ENCODE results near the gene KANSL1. TPM values are rescaled to one million over a fixed set of nuclear protein-coding genes. Genes with fewer than 3 reads are reported as not detected.
A peak's percentile ranks its signal among the peaks of the same experiment; 100 is the strongest.

KANSL1 gene
- total and polyA plus RNA-seq, 2 of the 4 experiments (the other 2 are of a cell fraction) = 19.1 to 49.6 TPM

- Histone ChIP-seq H2BK15ac (ENCODE audit: low read depth, low read length) (0 out of 3 replicates have a peak overlapping the region, but pooled peaks have one; percentile 68), H3K14ac (replicated peaks; ENCODE audit: low read depth, low read length) (no peak overlapping the region), H3K4me2 (ENCODE audit: low read depth, low read length) (no peak overlapping the region), H3K79me1 (ENCODE audit: low read depth in 1 of 2, low read length in 2 of 2) (no peaks in the 10 kb centered on the region), H3K4me1 (ENCODE audit: control insufficient read depth, insufficient read depth, low read length) (peaks cover 11% of the 10 kb centered on the region), H4K20me1 (ENCODE audit: insufficient read depth, low read length) (peaks cover 3% of the 10 kb centered on the region; the same call in 1 of the 2 replicates), H3K56ac (ENCODE audit: extremely low read depth, insufficient read depth, low read length) (no peak overlapping the region), H3K9ac (ENCODE audit: low read depth, low read length) (no peak overlapping the region), H3K27me3 (ENCODE audit: control insufficient read depth, insufficient read depth, low read length) (peaks cover 4% of the 10 kb centered on the region; the same call in 1 of the 2 replicates), H2BK5ac (ENCODE audit: low read depth, low read length, poor library complexity, severe bottlenecking) (no peak overlapping the region), H3K4ac (ENCODE audit: low read depth, low read length) (no peak overlapping the region), H3K27ac (ENCODE audit: insufficient read depth, low read length) (no peak overlapping the region), H2AK9ac (replicated peaks; ENCODE audit: low read depth, low read length, poor library complexity) (no peak overlapping the region), H3K9me3 (ENCODE audit: control insufficient read depth, insufficient read depth, low read length) (no peaks in the 10 kb centered on the region), H3K9me1 (ENCODE audit: insufficient read depth, low read length) (peaks cover 8% of the 10 kb centered on the region), H3K18ac (ENCODE audit: low read depth, low read length) (no peak overlapping the region), H3K36me3 (ENCODE audit: control insufficient read depth, insufficient read depth, low read length) (no peaks in the 10 kb centered on the region), H2BK20ac (ENCODE audit: low read depth, low read length) (peak overlapping the region; percentile 10; the same call in 1 of the 2 replicates), H3K23ac (ENCODE audit: low read depth, low read length) (no peak overlapping the region), H2AK5ac (ENCODE audit: low read depth, low read length) (no peak overlapping the region), H2AFZ (replicated peaks; ENCODE audit: low read length, poor library complexity) (no peak overlapping the region), H4K91ac (ENCODE audit: insufficient read depth, low read depth, low read length) (no peak overlapping the region), H2BK120ac (ENCODE audit: low read depth, low read length) (no peak overlapping the region), H3K4me3 (ENCODE audit: insufficient read depth, low read depth, low read length) (no peak overlapping the region), H4K5ac (ENCODE audit: low read depth, low read length) (no peak overlapping the region), H4K8ac (ENCODE audit: low read depth in 2 of 2, low read length in 2 of 2) (no peak overlapping the region)
- ATAC-seq (ENCODE audit: low read depth) = peak; percentile 91
- intact Hi-C loops (cut with micrococcal nuclease) (no loop called here), dilution Hi-C loops (cut with HindIII; ENCODE audit: low sequenced_read_pairs, unreplicated experiment) (no loop called here), in situ Hi-C loops (cut with MboI; ENCODE audit: low sequenced_read_pairs) (no loop called here)
- DNase-seq = peak; percentile 70
- POLR2A ChIA-PET (ENCODE audit: unreplicated experiment) = interaction anchor here (0.6 kb wide), 1 partner anchor 1054 kb away, joined by 3 read pairs; no protein-coding TSS in a partner anchor
- CTCF ChIA-PET = interaction anchor here (1.6 kb wide), 1 partner anchor 200 kb away, joined by 3 read pairs; no protein-coding TSS in a partner anchor
- no peak for TF ChIP-seq FOS (IDR thresholded peaks at IDR 0.05; ENCODE audit: low read depth, low read length)
- no peak for TF ChIP-seq MXI1 (IDR thresholded peaks at IDR 0.05; ENCODE audit: borderline replicate concordance, low read depth, low read length)
- peak; percentile 36 for TF ChIP-seq CEBPB (IDR thresholded peaks at IDR 0.05; ENCODE audit: low read depth, low read length)
- TF ChIP-seq MAZ (IDR thresholded peaks at IDR 0.05; ENCODE audit: borderline replicate concordance, low read depth, low read length) = no peak
- WGBS, 2 experiments (ENCODE audit: extremely low coverage in 2 of 2, insufficient read length in 1 of 2) = 65% methylated on average over 4 of the region's 9 CpGs; no CpG with 5 or more reads in 1 of the 2 experiments
- BruUV-seq (replicated peaks) = no TSS peak
Observed at GRCh38 chr17:46013502-46014165, 179.6 kb downstream of the KANSL1 start.

Measured in IMR-90 (cell line).